ENCODE data around the gene TMEM82. TPM values are rescaled to one million over a fixed set of nuclear protein-coding genes. Genes with fewer than 3 reads are reported as not detected.

TMEM82 gene
- total and polyA plus RNA-seq, 8 donors: 0.10 to 4.9 (median 1.5) TPM; not detected in 4

- peaks cover 89 to 100% (median 98%) of the 10 kb centered on the region in 4 donors for H3K36me3 ChIP-seq
- H3K4me3 ChIP-seq: no peak overlapping the region
Measured at GRCh38 chr1:15728937-15729657, 13.2 kb upstream of the TMEM82 start.

DNA sequence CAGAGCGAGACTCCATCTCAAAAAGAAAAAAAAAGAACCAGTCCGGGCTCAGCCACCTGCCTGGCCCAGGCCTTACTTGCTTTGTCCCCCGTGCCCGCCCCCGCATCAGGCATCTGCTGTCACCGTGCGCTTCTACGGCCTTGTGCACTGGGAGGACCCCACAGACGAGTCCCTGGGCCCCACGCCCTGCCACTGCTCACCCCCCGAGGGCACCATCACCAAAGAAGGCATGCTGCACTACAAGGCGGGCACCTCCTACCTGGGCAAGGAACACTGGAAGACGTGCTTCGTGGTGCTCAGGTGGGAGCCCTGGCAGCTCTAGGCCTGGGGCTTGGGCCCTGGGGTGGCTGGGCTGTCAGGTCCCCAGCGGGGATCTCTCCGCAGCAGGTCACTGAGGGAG lies 11.9 kb upstream of the TMEM82 start:
- 94 to 97% (median 96%) methylated on average over 10 to 16 of the region's 16 CpGs for WGBS, 5 donors
- peaks cover 7 to 14% (median 9%) of the 10 kb centered on the region in 4 donors for H3K4me1 ChIP-seq
- H3K27ac ChIP-seq: no peak overlapping the region
- TF ChIP-seq POLR2A (IDR thresholded peaks at IDR 0.05) (no peak), EP300 (IDR thresholded peaks at IDR 0.05) (no peak), POLR2AphosphoS5 (IDR thresholded peaks at IDR 0.05) (no peak), CTCF (IDR thresholded peaks at IDR 0.05) (no peak)
- H3K27me3 ChIP-seq: no peaks in the 10 kb centered on the region
- DNase-seq: no peak
- H3K4me3 ChIP-seq: no peak overlapping the region
- H3K9me3 ChIP-seq: no peaks in the 10 kb centered on the region
- peaks cover 95 to 100% (median 98%) of the 10 kb centered on the region in 4 donors for H3K36me3 ChIP-seq
- intact Hi-C loops (cut with DNase I; ENCODE audit: low total_unique reads): no loop called here

More at GRCh38 chr1:15728937-15729657, 13.2 kb upstream of the TMEM82 start:
- 84 to 91% (median 89%) methylated on average over 20 to 22 of the region's 22 CpGs for WGBS, 5 donors
- intact Hi-C loops (cut with DNase I; ENCODE audit: low total_unique reads): no loop called here
- TF ChIP-seq POLR2AphosphoS5 (IDR thresholded peaks at IDR 0.05) (no peak), EP300 (IDR thresholded peaks at IDR 0.05) (no peak), CTCF (IDR thresholded peaks at IDR 0.05) (no peak)
- Histone ChIP-seq H3K9me3 (no peaks in the 10 kb centered on the region), H3K4me1 (peaks cover 0 to under 1% (median 0%) of the 10 kb centered on the region in 4 donors), H3K27ac (no peak overlapping the region), H3K27me3 (no peaks in the 10 kb centered on the region)
- DNase-seq: no peak

GRCh38 chr1:15730936-15731335 lies 11.4 kb upstream of the TMEM82 start:
- Histone ChIP-seq H3K4me1 (peaks cover 11 to 19% (median 14%) of the 10 kb centered on the region in 4 donors), H3K9me3 (no peaks in the 10 kb centered on the region), H3K36me3 (peaks cover 90 to 100% (median 92%) of the 10 kb centered on the region in 4 donors), H3K27me3 (no peaks in the 10 kb centered on the region), H3K27ac (no peak overlapping the region), H3K4me3 (no peak overlapping the region)
- WGBS, 5 donors: 91 to 96% (median 95%) methylated on average over 15 to 16 of the region's 16 CpGs
- TF ChIP-seq CTCF (IDR thresholded peaks at IDR 0.05) (no peak), EP300 (IDR thresholded peaks at IDR 0.05) (no peak), POLR2AphosphoS5 (IDR thresholded peaks at IDR 0.05) (no peak), POLR2A (IDR thresholded peaks at IDR 0.05) (no peak)
- DNase-seq: no peak
- intact Hi-C loops (cut with DNase I; ENCODE audit: low total_unique reads): no loop called here

- WGBS, 5 donors: 90 to 96% (median 94%) methylated on average over 24 to 39 of the region's 39 CpGs
- TF ChIP-seq POLR2A (IDR thresholded peaks at IDR 0.05) (no peak), POLR2AphosphoS5 (IDR thresholded peaks at IDR 0.05) (no peak), EP300 (IDR thresholded peaks at IDR 0.05) (no peak), CTCF (IDR thresholded peaks at IDR 0.05) (no peak)
- peaks cover 20 to 30% (median 25%) of the 10 kb centered on the region in 4 donors for H3K4me1 ChIP-seq
- no peak overlapping the region for H3K27ac ChIP-seq
- no peaks in the 10 kb centered on the region for H3K27me3 ChIP-seq
- no peak for DNase-seq
- intact Hi-C loops (cut with DNase I; ENCODE audit: low total_unique reads): no loop called here
- no peak overlapping the region for H3K4me3 ChIP-seq
- peaks cover 79 to 89% (median 82%) of the 10 kb centered on the region in 4 donors for H3K36me3 ChIP-seq
- H3K9me3 ChIP-seq: no peaks in the 10 kb centered on the region
Measured at GRCh38 chr1:15731735-15732685, 10.3 kb upstream of the TMEM82 start.

Measured in stomach (tissue), 9 donors.